ENCODE data around the gene CLEC2L.

The CLEC2L gene

DNA sequence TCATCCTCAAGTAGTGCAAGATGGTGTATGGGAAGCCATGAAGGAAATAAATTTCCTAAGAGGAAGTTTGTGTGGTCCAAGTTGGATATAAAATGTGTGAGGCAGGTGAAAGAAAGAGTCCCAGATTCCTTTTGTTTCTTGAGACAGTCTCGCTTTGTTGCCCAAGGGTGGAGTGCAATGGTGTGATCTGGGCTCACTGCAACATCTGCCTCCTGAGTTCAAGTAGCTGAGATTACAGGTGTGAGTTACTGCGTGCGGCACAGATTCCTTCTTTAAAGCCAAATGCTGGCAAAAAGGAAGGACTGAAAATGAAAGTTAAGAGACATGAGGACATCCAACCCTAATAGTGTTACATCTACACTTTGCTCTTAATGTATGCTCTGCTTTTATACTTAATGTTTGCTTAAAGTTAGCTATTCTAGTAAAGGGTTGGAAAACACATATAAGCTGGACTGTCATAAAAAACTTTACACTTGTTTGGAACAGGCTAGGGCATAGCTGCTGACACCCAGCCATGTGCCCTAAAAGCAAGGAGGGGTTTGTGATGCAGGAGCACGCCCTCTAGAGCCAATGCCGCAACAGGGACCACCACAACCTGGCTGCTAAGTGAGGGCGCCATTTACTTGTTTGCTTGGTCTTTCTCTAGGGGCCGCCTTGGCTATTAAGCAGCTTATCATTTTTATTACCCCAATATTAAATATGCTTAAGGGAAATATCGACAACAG is 34.5 kb downstream of the CLEC2L start:
- no peak for DNase-seq (ENCODE audit: low spot score)

DNA sequence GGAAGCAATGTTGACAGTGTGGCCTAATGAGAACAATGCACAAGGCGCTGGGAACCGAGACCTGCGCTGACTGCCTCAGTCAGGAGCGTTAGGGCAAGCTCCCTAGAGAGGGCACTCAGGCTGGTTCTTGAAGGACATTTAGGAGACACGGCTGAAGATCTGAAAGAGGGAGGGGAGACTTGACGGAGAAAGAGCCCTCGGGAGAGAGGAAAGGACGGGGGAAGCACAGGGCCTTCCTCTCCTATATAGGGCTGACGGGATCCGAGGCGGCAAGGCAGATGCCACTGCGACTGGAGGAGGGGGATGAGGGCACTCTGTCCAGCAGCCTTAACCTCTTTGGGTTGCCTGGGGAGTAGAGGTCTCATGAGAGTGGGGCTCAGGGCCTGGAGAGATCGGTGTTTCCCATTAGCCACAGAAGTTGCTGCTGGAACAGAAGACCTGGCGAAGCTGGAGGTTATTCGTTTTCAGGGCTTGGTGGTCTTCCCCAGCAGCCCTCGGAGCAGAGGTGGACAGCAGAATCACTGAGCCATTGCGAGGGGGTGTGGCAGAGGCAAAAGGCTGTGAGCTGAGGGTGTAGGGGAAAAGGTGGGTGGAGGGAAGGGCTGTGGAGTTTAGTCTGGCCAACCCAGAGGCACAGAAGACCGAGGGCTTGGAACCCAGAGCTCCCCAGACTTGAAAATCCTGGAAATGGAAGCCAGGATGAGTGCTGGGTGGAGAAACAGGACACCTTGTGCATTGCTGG is 36.0 kb downstream of the CLEC2L start:
- DNase-seq (ENCODE audit: low spot score), result no peak

DNA sequence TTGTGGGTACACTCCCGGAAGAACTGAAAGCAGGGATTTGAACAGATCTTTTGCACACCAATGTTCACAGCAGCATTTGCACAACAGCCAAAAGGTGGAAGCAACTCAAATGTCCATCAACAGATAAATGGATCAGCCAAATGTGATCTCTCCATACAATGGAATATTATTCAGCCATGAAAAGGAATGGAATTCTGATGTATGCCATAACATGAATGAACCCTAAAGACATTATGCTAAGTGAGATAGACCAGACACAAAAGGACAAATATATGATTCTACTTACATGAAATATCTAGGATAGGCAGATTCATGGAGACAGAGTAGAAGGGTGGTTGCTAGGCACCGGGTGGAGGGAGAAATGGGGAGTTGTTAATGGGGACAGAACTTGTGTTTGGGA is 36.7 kb downstream of the CLEC2L start:
- no peak for DNase-seq (ENCODE audit: low spot score)

DNA sequence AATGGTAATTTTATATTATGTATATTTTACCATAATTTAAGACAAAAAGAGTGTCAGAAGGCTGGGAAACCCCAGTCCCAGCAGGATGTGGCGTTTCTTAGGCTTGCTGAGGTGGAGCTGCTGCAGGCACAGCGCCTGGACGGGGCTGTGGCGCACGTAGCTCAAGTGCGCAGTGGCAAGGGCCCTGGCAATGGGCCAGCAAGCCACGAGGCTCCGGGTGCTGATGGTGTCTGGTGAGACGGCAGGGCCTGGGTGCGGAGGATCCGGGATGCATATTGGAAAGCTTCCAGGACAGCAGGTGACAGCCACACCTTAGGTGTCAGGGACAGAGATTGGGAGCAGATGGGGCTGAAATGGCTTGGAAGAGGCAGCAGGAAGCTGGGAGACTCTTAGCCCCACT is 37.2 kb downstream of the CLEC2L start:
- DNase-seq (ENCODE audit: low spot score), result no peak

DNA sequence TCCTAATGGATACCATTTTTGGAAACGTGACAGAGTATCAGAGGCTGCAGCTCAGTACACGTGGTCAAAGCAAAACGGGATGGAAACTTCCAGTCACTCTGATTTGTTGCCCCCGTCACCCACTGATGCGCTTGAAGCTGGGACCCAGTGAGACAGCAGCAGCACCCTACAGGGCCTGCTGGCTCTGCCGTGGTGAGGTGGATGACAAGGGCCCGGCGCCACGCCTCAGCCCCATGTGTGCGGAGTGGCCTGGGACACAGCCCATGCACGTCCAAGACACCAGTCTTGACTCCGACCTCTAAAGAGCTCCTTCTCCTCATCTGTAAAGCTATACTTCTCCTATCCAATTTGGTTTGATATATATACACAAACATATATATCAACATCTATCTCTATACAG is 39.0 kb downstream of the CLEC2L start:
- no peak for DNase-seq (ENCODE audit: low spot score)

DNA sequence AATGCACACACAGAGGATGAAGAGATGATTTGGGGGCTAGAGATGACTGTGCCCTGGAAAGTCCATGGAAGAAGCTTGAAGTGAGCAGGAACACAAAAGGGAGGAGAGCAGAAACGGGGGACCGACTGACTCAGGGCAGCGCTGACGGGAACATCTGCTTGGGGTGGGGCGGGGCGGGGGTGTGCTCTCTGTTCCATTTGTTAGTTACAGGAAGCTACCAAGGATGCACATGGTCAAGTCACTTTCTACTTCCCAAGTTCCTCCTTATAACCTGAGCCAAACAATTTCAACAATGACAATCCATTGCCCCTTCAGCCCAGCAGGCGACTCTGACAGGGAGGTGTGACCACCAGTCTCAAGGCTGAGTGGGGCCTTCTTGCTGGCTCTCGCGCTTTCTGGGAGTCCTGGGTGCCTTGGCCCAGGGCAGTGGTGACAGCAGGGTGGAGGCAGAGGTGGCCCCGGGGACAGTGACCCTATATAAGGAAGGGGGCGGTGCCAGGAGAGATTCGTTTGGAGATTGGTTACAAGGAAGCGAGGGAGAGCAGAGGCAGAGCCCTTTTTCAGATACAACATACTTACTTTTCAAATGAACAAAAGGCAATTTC is 39.6 kb downstream of the CLEC2L start:
- no peak for DNase-seq (ENCODE audit: low spot score)

DNA sequence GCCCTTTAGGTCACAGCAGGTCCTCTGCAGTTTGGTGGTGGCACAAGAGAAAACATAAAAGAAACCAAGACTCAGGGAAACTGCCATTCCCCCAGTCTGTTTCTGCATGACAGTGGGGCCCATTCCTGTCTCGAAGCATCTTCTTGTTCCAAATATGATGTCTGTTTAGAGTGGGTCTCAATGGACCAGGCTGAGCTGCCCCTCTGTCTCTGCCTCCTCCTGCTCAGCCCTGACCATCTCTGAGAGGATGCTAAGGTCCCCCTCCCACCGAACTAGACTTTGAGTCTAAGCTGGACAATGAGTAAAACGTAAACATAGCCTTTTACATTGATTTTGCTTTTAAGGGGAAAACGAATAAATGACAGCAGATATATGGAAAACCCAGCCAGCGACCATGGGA is 40.4 kb downstream of the CLEC2L start:
- no peak for DNase-seq (ENCODE audit: low spot score)

DNA sequence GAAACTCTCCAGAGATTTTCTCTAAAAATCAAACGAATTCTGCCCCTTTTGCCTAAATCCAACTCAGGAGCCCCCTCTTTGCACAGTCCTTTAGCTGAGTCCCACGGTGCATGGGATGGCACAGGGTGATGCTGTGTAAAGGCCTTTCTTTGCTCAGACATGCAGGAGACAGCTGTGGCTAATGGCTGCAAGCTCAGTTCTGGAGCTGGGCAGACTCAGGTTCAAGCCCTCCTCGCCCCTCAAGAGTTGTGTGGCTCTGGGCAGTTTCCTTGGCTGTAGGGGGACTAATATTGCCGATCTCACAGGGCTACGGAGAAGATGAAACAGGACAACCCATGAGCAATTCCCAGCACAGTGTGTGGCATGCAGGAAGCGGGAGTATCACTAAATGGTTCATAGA is 42.6 kb downstream of the CLEC2L start:
- DNase-seq (ENCODE audit: low spot score), result no peak

DNA sequence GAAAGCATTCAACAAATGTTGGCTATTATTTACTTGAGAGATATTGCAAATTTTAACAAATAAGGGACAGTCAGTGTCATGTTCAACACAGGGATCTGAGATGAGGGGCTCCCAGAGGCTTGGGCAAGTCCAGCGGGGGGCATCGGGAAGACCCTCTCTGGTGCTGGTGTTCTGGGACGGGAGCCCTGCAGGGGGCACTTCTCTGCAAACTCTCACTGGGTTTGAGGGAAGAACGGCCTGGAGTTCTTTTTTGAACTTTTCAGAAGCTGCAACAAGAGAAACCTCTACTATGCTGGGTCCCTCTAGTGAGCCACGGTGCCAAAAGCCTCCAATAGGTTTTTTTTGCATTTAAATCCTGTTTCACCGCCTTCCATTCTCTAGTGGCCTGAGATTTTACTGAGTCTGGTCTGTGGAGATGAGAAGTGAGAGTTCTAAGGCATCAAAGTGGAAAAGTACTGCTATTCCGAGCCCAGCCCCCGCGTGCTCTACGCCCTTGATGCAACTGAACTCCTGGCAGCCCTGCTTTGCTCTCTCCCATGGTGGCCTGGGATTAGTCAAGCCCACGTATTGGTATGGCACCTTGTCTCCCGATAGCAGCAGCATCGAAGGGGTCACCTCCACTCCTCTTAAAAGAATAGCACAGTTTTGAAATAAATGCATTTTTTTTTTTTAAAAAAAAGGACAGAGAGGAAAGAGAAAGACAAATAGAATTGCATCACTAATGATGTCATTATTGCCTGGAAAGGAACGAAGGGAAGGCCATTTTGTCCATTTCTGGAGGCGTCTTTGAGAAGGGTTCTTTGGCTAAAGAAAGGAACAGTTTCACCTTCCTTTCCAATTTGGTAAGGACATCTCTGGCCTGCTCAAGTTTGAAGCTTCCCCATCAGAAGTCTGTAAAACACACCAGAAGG is 43.5 kb downstream of the CLEC2L start:
- no peak for DNase-seq (ENCODE audit: low spot score)

DNA sequence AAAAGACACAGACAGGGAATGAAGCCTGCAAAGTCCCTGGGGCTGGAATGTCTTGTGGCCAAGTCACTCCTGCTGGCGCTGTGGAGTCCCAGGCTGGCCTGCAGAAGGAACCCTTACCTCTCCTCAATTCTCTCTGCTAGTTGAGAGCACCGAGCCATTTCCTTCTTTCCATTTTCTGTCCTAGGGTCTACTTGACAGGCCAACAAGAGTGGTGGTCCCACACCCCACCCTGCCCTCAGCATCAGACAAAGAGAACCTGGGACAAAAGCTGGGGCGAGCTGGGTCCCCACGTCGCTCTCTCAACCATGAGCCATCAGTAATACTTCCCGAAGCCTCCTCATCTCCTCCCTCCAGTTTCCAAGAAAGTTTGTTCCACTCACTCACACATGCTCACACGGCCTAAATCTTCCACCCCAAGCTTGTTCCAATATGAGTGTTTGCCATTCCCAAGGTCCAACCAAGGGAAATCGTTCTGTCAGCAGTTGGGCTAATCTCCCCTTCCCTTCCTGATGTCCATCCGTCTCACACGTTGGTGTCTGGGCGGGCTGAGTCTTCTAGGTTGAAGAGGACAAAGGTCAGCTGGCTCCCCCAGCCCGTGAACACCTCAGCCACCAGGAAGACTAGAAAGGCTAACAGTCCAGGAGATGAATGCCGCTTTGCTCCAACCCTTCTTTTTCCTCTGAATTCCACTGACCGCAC is 44.3 kb downstream of the CLEC2L start:
- no peak for DNase-seq (ENCODE audit: low spot score)

DNA sequence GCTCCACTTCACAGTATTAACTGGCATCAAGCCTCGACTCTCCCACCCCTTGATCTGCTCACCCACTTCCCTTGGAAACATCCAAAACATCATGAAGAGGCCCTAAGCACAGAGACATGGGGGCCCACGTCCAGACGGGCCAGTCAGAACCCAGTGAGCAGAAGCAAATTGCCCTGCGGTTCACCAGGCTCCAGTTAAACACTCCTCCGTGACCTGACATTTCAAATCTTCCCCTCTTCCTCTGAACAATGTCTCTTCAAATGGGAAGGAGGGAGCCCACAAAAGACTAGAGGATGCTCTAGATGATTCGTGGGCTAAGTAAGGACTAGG is 44.8 kb downstream of the CLEC2L start:
- DNase-seq (ENCODE audit: low spot score), result no peak

DNA sequence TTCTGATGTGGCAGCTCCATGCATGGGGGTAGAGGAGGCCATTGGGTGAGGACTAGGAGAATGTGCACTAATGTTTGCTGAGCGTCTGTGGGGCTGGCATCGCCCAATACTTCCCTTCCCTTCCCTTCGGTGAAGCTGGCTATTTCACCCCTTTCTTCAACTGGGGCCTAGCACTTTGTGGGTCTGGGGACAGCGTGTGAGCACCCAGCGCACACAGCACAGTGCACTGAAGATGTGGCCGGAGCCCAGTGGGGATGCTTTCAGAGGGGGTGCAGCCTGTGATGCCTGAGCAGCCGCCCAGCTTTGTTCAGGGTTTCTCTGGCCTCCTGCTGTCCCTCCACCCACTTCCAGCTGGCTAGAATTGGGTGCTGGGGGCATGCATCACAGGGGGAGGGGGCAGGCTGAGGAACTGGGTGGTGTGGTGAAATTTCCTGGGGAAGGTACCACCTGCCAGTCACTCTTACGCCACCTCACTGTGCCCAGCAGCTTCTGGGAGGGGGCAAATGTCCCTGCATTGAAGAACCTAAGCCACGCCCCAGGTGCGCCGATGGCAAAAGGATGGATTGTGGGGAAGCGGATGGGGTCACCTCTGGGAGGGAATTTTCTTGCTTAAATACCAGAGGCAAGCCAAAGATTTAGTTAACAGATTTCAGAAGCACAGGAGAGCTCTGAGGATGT is 45.5 kb downstream of the CLEC2L start:
- no peak for DNase-seq (ENCODE audit: low spot score)

DNA sequence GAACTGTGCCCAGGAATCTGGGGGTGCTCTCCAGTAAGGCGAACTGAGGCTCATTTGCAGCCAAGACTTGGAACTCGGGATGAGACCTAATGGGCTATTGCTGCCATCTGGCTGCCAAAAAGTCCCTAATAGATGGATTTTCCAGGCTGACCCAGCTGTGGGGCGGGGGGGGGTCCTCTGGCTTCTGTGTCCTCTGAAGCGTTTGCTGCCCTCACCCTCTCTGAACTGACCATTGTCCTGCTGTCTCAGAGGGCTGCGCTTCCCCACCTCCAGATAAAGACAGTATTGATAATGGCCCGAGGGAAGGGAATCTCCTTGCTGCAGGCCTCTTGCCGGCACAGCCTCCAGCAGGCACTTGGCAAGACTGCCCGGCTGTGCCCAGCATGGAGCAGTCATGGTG is 46.6 kb downstream of the CLEC2L start:
- no peak for DNase-seq (ENCODE audit: low spot score)

DNA sequence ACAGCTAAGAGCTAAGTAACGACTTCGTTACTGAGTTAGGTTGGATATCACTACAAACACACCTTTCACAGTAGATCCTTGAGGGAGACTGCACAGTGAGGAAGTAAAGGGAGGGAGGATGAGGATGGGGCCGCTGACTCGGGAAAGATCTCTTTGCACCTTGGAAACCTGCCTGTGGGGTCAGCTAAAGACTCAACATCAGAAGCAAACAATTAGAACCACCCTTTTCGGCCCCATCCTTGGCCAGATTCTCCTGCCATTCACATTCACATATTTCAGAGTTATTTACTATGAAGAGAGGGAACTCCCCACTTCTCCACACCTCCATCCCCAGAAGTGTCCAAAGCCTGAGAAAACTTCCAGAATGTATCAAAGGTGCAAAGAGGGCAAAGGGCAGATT is 47.1 kb downstream of the CLEC2L start:
- DNase-seq (ENCODE audit: low spot score), result no peak

DNA sequence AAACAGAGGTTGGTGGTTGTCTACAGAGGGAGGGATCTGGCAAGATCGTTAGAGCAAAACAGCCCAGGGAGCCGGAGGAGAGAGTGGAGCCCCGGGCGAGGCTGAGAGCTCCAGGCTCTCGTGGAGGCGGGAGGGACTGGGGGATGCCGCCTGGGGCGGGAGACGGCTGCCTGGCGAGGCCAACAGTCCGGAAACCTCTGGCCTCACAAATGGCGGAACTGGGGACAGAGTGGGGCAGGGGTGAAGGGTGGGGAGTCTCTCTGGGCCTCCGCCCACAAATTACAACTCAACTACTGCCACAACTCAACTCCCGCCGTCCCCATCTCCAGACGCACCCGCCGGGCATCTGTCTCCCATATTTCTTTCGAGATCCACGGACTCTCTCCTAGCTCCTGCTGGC is 47.7 kb downstream of the CLEC2L start:
- no peak for DNase-seq (ENCODE audit: low spot score)

DNA sequence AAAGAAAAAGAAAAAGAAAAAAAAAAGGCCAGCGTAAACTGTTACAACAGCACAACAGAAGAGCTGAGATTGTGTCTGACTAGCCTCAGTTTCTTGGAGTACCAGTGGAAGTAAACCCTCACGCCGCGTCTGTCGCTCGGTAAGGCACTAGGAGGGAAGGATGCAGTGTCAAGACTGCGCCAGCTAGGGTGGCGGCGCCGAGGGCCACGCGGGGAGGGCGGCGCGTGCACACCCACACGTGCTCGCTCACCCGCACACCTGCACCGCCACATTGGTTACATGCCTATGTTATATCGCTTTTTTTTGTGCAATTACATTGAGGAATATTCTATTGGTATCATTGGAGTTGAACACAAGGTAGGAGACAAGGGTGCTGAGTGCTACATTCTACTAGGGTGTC is 48.2 kb downstream of the CLEC2L start:
- no peak for DNase-seq (ENCODE audit: low spot score)

DNA sequence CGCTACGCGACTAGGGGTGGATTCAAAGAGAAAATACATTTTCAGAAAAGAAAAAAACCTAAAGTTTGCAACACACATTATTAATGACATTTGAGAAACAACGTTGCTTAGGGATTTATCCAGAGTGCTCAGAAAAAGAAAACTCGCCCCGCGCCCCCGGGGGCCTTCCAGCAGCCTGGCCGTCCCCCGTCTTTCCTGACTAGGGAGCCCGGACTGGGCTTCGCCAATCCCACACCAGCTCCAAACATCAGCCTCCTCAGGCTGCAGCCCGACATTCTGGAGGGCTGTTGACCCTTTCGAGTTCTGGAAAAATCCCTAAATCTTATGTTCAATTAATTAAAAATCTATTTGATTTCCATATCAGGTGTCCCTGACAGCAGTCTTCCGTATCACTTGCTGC is 48.6 kb downstream of the CLEC2L start:
- no peak for DNase-seq (ENCODE audit: low spot score)

DNA sequence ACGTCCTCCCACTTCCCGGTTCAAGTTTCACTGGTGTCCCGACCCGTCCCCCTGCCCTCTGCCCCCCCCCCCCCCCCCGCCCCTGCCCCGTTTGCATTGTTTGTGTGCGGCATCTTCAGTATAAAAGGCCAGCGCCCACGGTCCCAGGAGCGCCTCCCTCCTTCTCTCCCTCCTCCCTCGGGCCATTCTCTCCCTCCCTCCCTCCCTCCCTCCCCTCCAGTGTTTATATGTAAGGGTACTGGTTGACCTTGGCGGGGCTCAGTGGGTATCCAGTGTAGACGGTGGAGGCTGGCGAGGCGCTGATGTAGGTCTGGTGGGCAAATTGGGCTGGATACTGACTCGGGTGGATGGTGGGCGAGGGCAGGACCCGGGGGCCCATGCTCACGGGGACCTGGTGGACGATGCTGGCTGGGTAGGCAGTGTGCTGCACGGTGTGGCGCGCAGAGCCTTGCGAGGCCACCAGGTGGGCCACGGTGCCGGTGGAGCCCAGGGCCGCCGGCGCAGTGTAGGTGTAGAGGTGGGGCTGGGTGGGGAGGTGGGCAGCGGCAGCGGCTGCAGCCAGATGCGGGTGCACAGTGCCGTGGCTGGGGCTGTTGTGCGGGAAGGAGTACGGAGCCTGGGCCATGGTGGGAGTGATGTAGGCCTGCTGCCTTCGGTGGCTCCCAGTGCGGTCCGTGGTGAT is 49.4 kb downstream of the CLEC2L start:
- DNase-seq (ENCODE audit: low spot score), result no peak

DNA sequence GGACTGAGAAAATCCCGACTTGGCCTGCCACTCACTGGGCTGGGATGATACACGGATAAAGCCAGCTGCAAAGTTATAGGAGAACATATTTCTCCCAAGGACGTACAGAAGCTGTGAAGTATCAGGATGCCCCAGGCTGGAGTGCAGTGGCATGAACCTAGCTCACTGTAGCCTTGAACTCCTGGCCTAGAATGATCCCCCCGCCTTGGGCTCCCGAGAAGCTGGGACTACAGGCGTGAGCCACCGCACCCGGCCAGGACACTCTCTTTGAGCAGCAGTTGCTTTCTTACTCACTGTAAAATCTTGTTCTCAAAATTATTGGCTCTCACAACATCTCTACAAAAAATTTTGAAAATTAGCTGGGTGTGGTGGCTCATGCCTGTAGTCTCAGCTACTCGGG is 50.4 kb downstream of the CLEC2L start:
- no peak for DNase-seq (ENCODE audit: low spot score)

DNA sequence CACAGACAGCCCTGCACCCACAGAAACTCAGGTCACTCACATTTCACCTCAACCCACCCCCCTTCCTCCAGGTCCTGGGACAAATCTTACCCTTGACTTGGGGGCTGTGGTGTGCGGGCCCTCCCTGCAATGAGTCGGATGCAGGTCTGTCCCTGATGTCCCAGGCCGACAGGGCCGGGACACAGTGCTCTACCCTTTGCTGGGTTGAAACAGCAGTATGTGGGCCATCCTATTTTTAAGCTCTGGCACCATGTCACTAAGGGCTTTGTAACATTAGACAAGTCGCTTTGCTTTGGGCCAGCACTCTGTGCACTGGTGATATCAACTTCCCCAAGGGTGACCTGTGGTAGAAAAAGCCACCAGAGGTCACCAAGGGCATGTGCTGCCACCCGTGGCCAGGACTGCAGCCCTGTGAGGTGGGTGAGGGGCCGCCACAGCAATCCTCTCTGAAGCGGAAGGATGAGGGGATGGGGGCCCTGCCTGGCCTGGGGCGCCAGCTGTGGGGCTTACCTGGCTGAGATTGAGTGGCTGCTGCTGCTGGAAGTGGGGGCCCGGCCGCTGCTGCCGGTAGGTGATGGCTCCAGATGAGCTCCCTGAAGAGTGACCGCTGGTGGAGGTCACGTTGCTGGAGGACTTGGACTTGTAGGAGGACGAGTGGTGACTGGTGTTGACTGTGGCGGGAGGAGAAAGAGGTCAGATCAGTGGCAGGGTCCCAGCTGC is 51.3 kb downstream of the CLEC2L start:
- no peak for DNase-seq (ENCODE audit: low spot score)

All from hematopoietic multipotent progenitor cell treated with erythropoietin and hydrocortisone succinate and interleukin-3 and kit ligand, for 15 days (in vitro differentiated cells).